Glomerular endothelial cell (primary cell): Measurements from ENCODE around the gene MYRFL. TPM values are rescaled to one million over a fixed set of nuclear protein-coding genes. Genes with fewer than 3 reads are reported as not detected.

ENCODE experiments used
- total RNA-seq: library from RNA; depleted of rRNA; stranded (reverse); fragments of >200 nt; gene quantifications from 2 replicates; pipeline ENCODE4 v1.2.3, GENCODE V29; 2015

Gene MYRFL
- total RNA-seq, 1 donor from 2014 or later, result not detected

Other genes starting within 250 kb of the MYRFL start
- 148 and 157 TPM in 2 replicates for gene CCT2, start 239.8 kb upstream of the MYRFL start, total RNA-seq
- not detected in 2 replicates for gene LRRC10, start 214.3 kb upstream of the MYRFL start, total RNA-seq
- gene BEST3, start 125.9 kb upstream of the MYRFL start, total RNA-seq, result 0.06 and 0.82 TPM in 2 replicates
- 8.9 and 12.9 TPM in 2 replicates for gene RAB3IP, start 86.4 kb upstream of the MYRFL start, total RNA-seq